HG03565 (cell line): ENCODE data around the gene GTF2F2.
"Not testable (repeated sequence)": the region's sequence is repeated elsewhere in the genome, so short reads cannot be mapped to it uniquely, and the experiment has no call there.

Source experiments
- ATAC-seq: cut with Tn5 transposase; IDR thresholded peaks from one replicate; pipeline ENCODE4 v1.9.1; 2021; ENCODE audit warnings: mild to moderate bottlenecking, moderate library complexity; ENCODE audit not compliant: unreplicated experiment

GTF2F2 gene

GRCh38 chr13:45244736-45245135 is 124.4 kb downstream of the GTF2F2 start:
- not testable (repeated sequence) for ATAC-seq

GRCh38 chr13:45249662-45250061 is 129.4 kb downstream of the GTF2F2 start:
- no peak for ATAC-seq

- ATAC-seq, result no peak
Measured at GRCh38 chr13:45254396-45254795, 134.1 kb downstream of the GTF2F2 start.

- ATAC-seq, result no peak
Measured at GRCh38 chr13:45255247-45255987, 135.1 kb downstream of the GTF2F2 start.

GRCh38 chr13:45256254-45256653 is 135.9 kb downstream of the GTF2F2 start:
- ATAC-seq, result no peak

GRCh38 chr13:45257638-45258333 is 137.5 kb downstream of the GTF2F2 start:
- ATAC-seq, result no peak

- ATAC-seq, result no peak
Measured at GRCh38 chr13:45258334-45258675, 138.0 kb downstream of the GTF2F2 start.

GRCh38 chr13:45267215-45267614 is 146.9 kb downstream of the GTF2F2 start:
- ATAC-seq, result no peak

- ATAC-seq, result no peak
Measured at GRCh38 chr13:45269204-45269603, 148.9 kb downstream of the GTF2F2 start.

- no peak for ATAC-seq
Measured at GRCh38 chr13:45276913-45277312, 156.6 kb downstream of the GTF2F2 start.

GRCh38 chr13:45278096-45278645 is 157.9 kb downstream of the GTF2F2 start:
- no peak for ATAC-seq

GRCh38 chr13:45280011-45280410 is 159.7 kb downstream of the GTF2F2 start:
- no peak for ATAC-seq

- ATAC-seq, result no peak
Measured at GRCh38 chr13:45280751-45281634, 160.7 kb downstream of the GTF2F2 start.

- ATAC-seq, result no peak
Measured at GRCh38 chr13:45282994-45283393, 162.7 kb downstream of the GTF2F2 start.

- no peak for ATAC-seq
Measured at GRCh38 chr13:45289936-45290563, 169.7 kb downstream of the GTF2F2 start.

- ATAC-seq, result no peak
Measured at GRCh38 chr13:45292176-45292575, 171.9 kb downstream of the GTF2F2 start.

- ATAC-seq, result no peak
Measured at GRCh38 chr13:45295536-45295935, 175.2 kb downstream of the GTF2F2 start.

GRCh38 chr13:45296259-45296658 is 175.9 kb downstream of the GTF2F2 start:
- ATAC-seq, result no peak

GRCh38 chr13:45297456-45298205 is 177.3 kb downstream of the GTF2F2 start:
- no peak for ATAC-seq

GRCh38 chr13:45298206-45298505 is 177.8 kb downstream of the GTF2F2 start:
- ATAC-seq, result no peak
